Measurements from ENCODE around the gene TET2. TPM values are rescaled to one million over a fixed set of nuclear protein-coding genes. Genes with fewer than 3 reads are reported as not detected.

TET2 gene
- total RNA-seq, 6 donors from 2014 or later = 25.1 to 41.9 (median 29.7) TPM

- WGBS, 2 donors = 97% methylated on average over 3 of the region's 3 CpGs
- no peak for DNase-seq
- no peaks in the 10 kb centered on the region for H3K9me3 ChIP-seq
- no peak for ATAC-seq (ENCODE audit: low FRiP score in 2 of 2)
- H3K4me1 ChIP-seq = no peaks in the 10 kb centered on the region
- H3K27ac ChIP-seq = no peak overlapping the region
- TF ChIP-seq POLR2A (IDR thresholded peaks at IDR 0.05) (no peak), EP300 (IDR thresholded peaks at IDR 0.05) (no peak), CTCF (IDR thresholded peaks at IDR 0.05) (no peak)
- no peaks in the 10 kb centered on the region for H3K27me3 ChIP-seq
- H3K36me3 ChIP-seq = peaks cover 11 to 58% (median 24%) of the 10 kb centered on the region in 4 donors
- H3K4me3 ChIP-seq = no peak overlapping the region
Observed at GRCh38 chr4:105267280-105267679, 120.6 kb downstream of the TET2 start.

DNA sequence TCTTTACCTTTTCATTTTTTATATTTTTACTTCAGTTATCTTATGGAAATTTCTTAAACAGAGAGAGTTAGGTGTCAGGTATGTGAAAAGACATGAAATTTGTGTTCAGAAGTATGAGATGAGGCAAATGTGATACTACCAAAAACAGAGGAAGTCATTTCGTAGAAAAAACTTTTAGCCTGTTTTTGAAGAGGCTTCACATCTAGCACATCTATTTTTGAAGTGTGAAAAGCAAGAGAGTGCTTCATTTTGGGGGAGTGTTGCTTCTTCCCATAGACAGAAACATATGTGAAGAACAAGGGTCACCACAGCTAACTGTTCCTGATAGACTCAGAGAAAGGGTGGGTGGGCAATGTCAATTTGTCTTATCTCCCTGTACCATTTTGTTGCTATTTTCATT lies 125.3 kb downstream of the TET2 start:
- Histone ChIP-seq H3K36me3 (peaks cover 22 to 65% (median 46%) of the 10 kb centered on the region in 4 donors), H3K4me1 (peaks cover 0 to 6% (median 2%) of the 10 kb centered on the region in 4 donors), H3K27ac (no peak overlapping the region), H3K4me3 (no peak overlapping the region), H3K27me3 (no peaks in the 10 kb centered on the region), H3K9me3 (no peaks in the 10 kb centered on the region)
- ATAC-seq (ENCODE audit: low FRiP score in 2 of 2) (no peak), DNase-seq (no peak)
- 83 to 88% methylated on average over 1 of the region's 1 CpG for WGBS, 2 donors
- TF ChIP-seq EP300 (IDR thresholded peaks at IDR 0.05) (no peak), CTCF (IDR thresholded peaks at IDR 0.05) (no peak), POLR2A (IDR thresholded peaks at IDR 0.05) (no peak), POLR2AphosphoS5 (IDR thresholded peaks at IDR 0.05) (no peak)

DNA sequence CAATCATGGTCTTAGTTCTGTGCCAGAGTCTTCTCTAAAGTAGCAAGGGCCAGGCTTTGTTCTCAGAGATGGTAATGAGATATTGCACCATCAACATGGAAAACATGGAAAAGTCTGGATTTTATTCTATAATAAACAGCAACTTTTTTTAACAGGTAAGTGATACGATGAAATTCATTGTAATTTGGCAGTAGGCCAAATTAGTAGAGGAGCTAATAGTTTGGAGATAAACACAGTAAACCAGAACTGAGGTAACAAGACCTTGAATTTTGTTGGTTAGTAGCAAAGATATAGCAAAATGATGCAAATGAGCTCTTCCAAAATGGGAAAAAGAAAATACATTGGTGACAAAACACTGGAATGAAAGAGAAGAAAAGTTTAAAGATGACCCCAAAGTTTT lies 126.6 kb downstream of the TET2 start:
- WGBS, 2 donors = 63 to 72% methylated on average over 1 of the region's 1 CpG
- no peak overlapping the region for H3K4me3 ChIP-seq
- DNase-seq (no peak), ATAC-seq (ENCODE audit: low FRiP score in 2 of 2) (no peak)
- no peaks in the 10 kb centered on the region for H3K9me3 ChIP-seq
- no peak overlapping the region for H3K27ac ChIP-seq
- H3K36me3 ChIP-seq = peaks cover 22 to 65% (median 46%) of the 10 kb centered on the region in 4 donors
- TF ChIP-seq CTCF (IDR thresholded peaks at IDR 0.05) = no peak
- TF ChIP-seq POLR2A (IDR thresholded peaks at IDR 0.05) = no peak
- TF ChIP-seq POLR2AphosphoS5 (IDR thresholded peaks at IDR 0.05) = no peak
- no peak for TF ChIP-seq EP300 (IDR thresholded peaks at IDR 0.05)
- peaks cover 0 to 6% (median 2%) of the 10 kb centered on the region in 4 donors for H3K4me1 ChIP-seq
- H3K27me3 ChIP-seq = no peaks in the 10 kb centered on the region

DNA sequence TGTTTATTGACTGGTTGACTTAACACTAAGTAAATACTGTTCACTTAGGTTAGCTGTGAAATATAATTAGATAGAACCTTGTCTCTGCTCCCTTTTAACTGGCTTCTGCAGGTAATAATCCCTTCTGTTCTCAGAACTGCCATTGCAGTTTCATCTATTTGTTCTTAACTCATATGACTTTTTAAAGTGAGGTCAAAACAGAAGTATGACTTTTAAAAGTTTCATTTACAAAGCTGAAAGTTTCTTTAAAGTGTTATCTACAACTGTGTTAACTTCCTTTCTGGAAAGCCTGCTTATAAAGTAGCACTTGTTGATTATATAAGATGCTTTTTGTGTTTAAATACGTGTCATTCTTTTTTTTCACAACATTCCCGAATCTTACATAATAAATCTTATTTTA lies 127.4 kb downstream of the TET2 start:
- no peak overlapping the region for H3K27ac ChIP-seq
- no peak for ATAC-seq (ENCODE audit: low FRiP score in 2 of 2)
- H3K27me3 ChIP-seq = no peaks in the 10 kb centered on the region
- H3K36me3 ChIP-seq = peaks cover 22 to 65% (median 44%) of the 10 kb centered on the region in 4 donors
- H3K9me3 ChIP-seq = no peaks in the 10 kb centered on the region
- WGBS, 2 donors = 18 to 23% methylated on average over 2 of the region's 2 CpGs
- no peak overlapping the region for H3K4me3 ChIP-seq
- peaks cover 0 to 6% (median 2%) of the 10 kb centered on the region in 4 donors for H3K4me1 ChIP-seq
- no peak for DNase-seq
- TF ChIP-seq POLR2A (IDR thresholded peaks at IDR 0.05) (no peak), POLR2AphosphoS5 (IDR thresholded peaks at IDR 0.05) (no peak), EP300 (IDR thresholded peaks at IDR 0.05) (no peak), CTCF (IDR thresholded peaks at IDR 0.05) (no peak)

DNA sequence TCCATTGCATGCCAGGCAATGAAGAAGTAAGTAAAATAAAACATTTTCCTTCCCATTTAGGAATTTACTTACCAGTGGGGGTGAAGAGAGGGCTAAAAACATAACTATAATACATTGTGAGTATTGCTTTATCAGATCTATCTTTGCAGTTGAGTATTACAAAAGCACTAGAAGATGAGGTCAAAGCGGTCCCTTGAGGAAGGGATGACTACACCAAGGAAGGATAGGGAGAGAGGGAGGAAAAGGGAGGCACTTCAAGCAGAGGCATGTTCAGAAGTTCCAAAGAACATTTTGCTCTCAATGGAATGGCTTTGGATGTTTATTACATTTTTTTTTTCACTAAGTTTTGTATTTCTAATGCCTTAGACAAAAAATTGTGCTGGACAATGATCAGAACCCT lies 127.8 kb downstream of the TET2 start:
- Histone ChIP-seq H3K4me3 (no peak overlapping the region), H3K36me3 (peaks cover 20 to 61% (median 42%) of the 10 kb centered on the region in 4 donors), H3K9me3 (no peaks in the 10 kb centered on the region), H3K27me3 (no peaks in the 10 kb centered on the region), H3K27ac (no peak overlapping the region), H3K4me1 (peaks cover 0 to 6% (median 2%) of the 10 kb centered on the region in 4 donors)
- TF ChIP-seq EP300 (IDR thresholded peaks at IDR 0.05) = no peak
- no peak for TF ChIP-seq POLR2A (IDR thresholded peaks at IDR 0.05)
- TF ChIP-seq CTCF (IDR thresholded peaks at IDR 0.05) = no peak
- TF ChIP-seq POLR2AphosphoS5 (IDR thresholded peaks at IDR 0.05) = no peak
- WGBS, 2 donors = 56 to 70% methylated on average over 1 of the region's 1 CpG
- peak in 1 of 2 donors; percentile 80 for ATAC-seq (ENCODE audit: low FRiP score in 2 of 2)
- DNase-seq = no peak
